Breast epithelium (tissue), 3 donors: ENCODE data around the gene KDM3B.

Experiments used
- CTCF ChIP-seq, 3 donors: fragments of 450-650 bp; IDR thresholded peaks; one replicate each; pipeline ENCODE4 v1.5.1; 2016 to 2017; ENCODE audit warnings: antibody characterized with exemption in 3 of 3, mild to moderate bottlenecking in 3 of 3, moderate library complexity in 3 of 3
- POLR2A ChIP-seq: fragments of 450-650 bp; IDR thresholded peaks from one replicate; pipeline ENCODE4 v1.6.1; 2016; ENCODE audit warnings: antibody characterized with exemption, mild to moderate bottlenecking, moderate library complexity

- TF ChIP-seq CTCF (IDR thresholded peaks at IDR 0.05) (no peak), POLR2A (no peak)
Measured at GRCh38 chr5:138482638-138483037, 130.2 kb downstream of the KDM3B start.
